ENCODE measurements around the gene TALDO1.
A peak's percentile ranks its signal among the peaks of the same experiment; 100 is the strongest.
"Not testable (repeated sequence)": the region's sequence is repeated elsewhere in the genome, so short reads cannot be mapped to it uniquely, and the experiment has no call there.

TALDO1 gene

GRCh38 chr11:719214-720016, 27.8 kb upstream of the TALDO1 start:
- no peak for DNase-seq (ENCODE audit: low read depth)

- DNase-seq (ENCODE audit: low read depth): no peak
These were observed 27.1 kb upstream of the TALDO1 start for GRCh38 chr11:720017-720641.

- no peak for DNase-seq (ENCODE audit: low read depth)
These were observed 26.5 kb upstream of the TALDO1 start for GRCh38 chr11:720642-721246.

- no peak for DNase-seq (ENCODE audit: low read depth)
These were observed 26.0 kb upstream of the TALDO1 start for GRCh38 chr11:721247-721740.

GRCh38 chr11:721741-722345, 25.4 kb upstream of the TALDO1 start:
- no peak for DNase-seq (ENCODE audit: low read depth)

- DNase-seq (ENCODE audit: low read depth): no peak
These were observed 24.9 kb upstream of the TALDO1 start for GRCh38 chr11:722346-722811.

- peak; percentile 38 for DNase-seq (ENCODE audit: low read depth)
These were observed 24.0 kb upstream of the TALDO1 start for GRCh38 chr11:723120-723883.

- DNase-seq (ENCODE audit: low read depth): no peak
These were observed 23.1 kb upstream of the TALDO1 start for GRCh38 chr11:724049-724777.

GRCh38 chr11:724778-725386, 22.4 kb upstream of the TALDO1 start:
- no peak for DNase-seq (ENCODE audit: low read depth)

GRCh38 chr11:725624-726202, 21.6 kb upstream of the TALDO1 start:
- no peak for DNase-seq (ENCODE audit: low read depth)

- DNase-seq (ENCODE audit: low read depth): no peak
These were observed 20.7 kb upstream of the TALDO1 start for GRCh38 chr11:726278-727220.

- no peak for DNase-seq (ENCODE audit: low read depth)
These were observed 20.0 kb upstream of the TALDO1 start for GRCh38 chr11:727281-727701.

GRCh38 chr11:727859-728748, 19.2 kb upstream of the TALDO1 start:
- DNase-seq (ENCODE audit: low read depth): peak; percentile 88

- DNase-seq (ENCODE audit: low read depth): no peak
These were observed 18.3 kb upstream of the TALDO1 start for GRCh38 chr11:728901-729491.

GRCh38 chr11:729492-730074, 17.7 kb upstream of the TALDO1 start:
- no peak for DNase-seq (ENCODE audit: low read depth)

GRCh38 chr11:733072-733471, 14.2 kb upstream of the TALDO1 start:
- no peak for DNase-seq (ENCODE audit: low read depth)

- DNase-seq (ENCODE audit: low read depth): not testable (repeated sequence)
These were observed 12.7 kb upstream of the TALDO1 start for GRCh38 chr11:734541-734940.
